ENCODE data around the gene EMD.

DNA sequence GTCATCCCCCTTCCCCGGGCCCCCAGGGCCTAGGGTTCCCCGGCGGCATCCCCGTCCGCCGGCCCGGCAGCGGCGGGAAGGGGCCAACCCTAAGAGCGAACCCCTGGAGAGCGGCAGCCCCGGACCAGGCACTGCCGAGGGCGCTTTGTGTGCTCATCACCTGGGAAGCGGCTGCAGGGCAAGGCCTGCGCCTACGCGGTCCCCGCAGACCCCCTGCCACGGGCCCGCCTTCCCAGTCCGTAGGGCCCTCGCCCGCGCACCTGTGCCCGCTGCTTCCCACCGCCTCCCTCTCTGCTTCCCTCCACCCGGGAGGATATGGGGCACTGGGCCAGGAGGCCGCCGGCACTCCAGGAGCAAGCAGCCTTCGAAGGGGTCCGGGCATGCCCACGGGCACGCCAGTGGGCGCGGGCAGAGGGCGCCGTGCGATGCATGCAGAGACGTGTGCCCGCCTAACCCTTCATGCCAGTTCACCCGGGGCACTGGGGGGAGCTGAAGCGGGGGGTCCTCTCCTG lies 7.2 kb upstream of the EMD start:
- TF ChIP-seq POLR2A (IDR thresholded peaks at IDR 0.05) = no peak
- TF ChIP-seq, protein P1, sequence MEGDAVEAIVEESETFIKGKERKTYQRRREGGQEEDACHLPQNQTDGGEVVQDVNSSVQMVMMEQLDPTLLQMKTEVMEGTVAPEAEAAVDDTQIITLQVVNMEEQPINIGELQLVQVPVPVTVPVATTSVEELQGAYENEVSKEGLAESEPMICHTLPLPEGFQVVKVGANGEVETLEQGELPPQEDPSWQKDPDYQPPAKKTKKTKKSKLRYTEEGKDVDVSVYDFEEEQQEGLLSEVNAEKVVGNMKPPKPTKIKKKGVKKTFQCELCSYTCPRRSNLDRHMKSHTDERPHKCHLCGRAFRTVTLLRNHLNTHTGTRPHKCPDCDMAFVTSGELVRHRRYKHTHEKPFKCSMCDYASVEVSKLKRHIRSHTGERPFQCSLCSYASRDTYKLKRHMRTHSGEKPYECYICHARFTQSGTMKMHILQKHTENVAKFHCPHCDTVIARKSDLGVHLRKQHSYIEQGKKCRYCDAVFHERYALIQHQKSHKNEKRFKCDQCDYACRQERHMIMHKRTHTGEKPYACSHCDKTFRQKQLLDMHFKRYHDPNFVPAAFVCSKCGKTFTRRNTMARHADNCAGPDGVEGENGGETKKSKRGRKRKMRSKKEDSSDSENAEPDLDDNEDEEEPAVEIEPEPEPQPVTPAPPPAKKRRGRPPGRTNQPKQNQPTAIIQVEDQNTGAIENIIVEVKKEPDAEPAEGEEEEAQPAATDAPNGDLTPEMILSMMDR (IDR thresholded peaks at IDR 0.05) = no peak
- TF ChIP-seq POLR2AphosphoS5 (IDR thresholded peaks at IDR 0.05) = no peak

Measured in prostate gland (tissue), 2 donors.